Epithelial cell of proximal tubule (primary cell): ENCODE measurements around the gene CDC37. TPM values are rescaled to one million over a fixed set of nuclear protein-coding genes. Genes with fewer than 3 reads are reported as not detected.

Experiments
- DNase-seq: peaks from one replicate; pipeline ENCODE4 v3.0.0-alpha.2; 2011; ENCODE audit warnings: low read depth
- H3K4me3 ChIP-seq: 2 replicates; pipeline ENCODE4 v1.5.1; 2011; ENCODE audit warnings: low read depth, mild to moderate bottlenecking, low read length
- total RNA-seq: library from RNA; depleted of rRNA; stranded (reverse); fragments of >200 nt; gene quantifications from 2 replicates; pipeline ENCODE4 v1.2.3, GENCODE V29; 2015
- TF ChIP-seq, protein P1 (sequence below): conservative IDR thresholded peaks from 2 replicates; pipeline ENCODE4 v1.5.1; 2012; ENCODE audit warnings: low read depth, mild to moderate bottlenecking, low read length

Gene CDC37
- total RNA-seq = 155 and 262 TPM in 2 replicates

DNA sequence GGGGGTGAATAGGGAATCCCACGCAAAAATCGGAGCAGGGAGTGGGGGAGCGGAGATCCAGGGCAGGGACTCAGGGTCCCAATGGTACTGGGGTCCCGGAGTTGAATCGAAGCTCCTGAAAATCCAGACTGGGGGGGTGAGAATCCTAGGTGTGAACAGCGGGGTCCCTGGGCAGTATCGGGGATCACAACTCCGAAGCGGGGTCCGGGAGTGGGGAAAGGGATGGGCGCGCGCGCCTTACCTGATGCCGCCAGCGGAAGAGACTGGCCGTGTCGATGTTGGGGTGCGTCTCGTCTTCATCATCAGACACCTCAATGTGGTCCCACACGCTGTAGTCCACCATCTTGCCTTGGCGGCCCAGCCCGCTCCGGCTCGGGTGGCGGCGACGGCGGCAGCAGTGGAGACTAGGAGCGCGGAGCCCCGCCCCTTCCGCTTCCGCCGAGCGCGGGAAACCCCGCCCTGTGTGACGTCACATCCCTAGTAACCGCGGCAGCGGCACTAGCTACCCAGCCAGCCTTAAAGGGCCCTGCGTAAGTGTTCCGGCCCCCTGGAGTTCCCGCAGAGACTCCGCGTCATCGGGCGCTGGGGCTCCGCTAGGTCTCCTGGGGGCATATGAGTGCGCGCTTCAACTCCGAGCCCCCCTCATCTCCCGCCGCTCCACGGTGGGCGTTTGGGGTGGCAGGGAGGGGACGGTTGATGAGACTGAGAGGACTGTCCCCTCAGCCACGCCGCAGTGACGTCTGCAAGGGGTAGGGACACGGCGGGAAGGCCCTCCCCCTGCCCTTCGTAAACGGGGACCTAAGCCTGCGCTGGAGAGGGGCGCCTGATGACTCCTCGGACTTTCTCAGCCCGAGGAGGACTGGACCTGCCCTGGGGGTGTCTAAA lies at the start of gene CDC37:
CDC37 (minus strand) TSS at position 406 of the 885 bp plus-strand sequence; CDS start at position 343, 63 bp downstream.
- DNase-seq = peak; percentile 58
- TF ChIP-seq, protein P1, sequence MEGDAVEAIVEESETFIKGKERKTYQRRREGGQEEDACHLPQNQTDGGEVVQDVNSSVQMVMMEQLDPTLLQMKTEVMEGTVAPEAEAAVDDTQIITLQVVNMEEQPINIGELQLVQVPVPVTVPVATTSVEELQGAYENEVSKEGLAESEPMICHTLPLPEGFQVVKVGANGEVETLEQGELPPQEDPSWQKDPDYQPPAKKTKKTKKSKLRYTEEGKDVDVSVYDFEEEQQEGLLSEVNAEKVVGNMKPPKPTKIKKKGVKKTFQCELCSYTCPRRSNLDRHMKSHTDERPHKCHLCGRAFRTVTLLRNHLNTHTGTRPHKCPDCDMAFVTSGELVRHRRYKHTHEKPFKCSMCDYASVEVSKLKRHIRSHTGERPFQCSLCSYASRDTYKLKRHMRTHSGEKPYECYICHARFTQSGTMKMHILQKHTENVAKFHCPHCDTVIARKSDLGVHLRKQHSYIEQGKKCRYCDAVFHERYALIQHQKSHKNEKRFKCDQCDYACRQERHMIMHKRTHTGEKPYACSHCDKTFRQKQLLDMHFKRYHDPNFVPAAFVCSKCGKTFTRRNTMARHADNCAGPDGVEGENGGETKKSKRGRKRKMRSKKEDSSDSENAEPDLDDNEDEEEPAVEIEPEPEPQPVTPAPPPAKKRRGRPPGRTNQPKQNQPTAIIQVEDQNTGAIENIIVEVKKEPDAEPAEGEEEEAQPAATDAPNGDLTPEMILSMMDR = no peak
- H3K4me3 ChIP-seq = peak within 1 kb of the TSS; percentile 100

DNA sequence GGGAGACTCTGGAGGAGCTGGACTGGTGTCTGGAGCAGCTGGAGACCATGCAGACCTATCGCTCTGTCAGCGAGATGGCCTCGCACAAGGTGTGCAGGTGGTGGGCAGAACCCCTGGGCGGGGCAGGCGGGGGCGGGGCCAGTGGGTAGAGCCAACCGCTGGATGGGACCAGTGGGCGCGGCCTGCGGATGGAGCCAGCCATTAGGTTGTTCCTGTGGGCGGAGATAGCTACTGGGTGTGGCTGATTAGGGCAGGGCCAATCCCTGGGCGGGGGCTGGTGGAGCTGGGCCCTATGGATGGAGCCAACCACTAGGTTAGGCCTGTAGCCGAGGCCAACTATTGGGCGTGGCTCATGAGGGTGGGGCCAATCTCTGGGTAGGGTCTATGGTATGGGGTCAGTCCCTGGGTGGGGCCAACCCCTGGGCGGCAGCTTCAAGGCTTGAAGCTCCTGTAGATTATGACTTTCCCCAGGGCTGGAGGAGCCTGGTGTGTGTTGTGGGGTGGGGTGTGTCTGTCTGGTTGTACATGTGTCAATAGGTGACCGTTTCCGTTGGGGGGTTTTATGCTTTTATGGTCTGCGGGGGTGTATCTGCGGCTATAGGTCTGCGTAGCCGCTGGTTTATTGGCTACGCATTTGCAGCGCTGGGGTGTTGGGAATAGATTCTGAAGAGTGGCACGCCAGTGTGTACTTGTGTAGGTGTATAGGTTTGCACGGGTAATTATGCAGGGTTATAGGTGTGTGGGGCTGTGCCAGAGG lies 47.7 kb upstream of the CDC37 start:
- H3K4me3 ChIP-seq = no peak overlapping the region
- DNase-seq = no peak
- TF ChIP-seq, protein P1 = no peak

DNA sequence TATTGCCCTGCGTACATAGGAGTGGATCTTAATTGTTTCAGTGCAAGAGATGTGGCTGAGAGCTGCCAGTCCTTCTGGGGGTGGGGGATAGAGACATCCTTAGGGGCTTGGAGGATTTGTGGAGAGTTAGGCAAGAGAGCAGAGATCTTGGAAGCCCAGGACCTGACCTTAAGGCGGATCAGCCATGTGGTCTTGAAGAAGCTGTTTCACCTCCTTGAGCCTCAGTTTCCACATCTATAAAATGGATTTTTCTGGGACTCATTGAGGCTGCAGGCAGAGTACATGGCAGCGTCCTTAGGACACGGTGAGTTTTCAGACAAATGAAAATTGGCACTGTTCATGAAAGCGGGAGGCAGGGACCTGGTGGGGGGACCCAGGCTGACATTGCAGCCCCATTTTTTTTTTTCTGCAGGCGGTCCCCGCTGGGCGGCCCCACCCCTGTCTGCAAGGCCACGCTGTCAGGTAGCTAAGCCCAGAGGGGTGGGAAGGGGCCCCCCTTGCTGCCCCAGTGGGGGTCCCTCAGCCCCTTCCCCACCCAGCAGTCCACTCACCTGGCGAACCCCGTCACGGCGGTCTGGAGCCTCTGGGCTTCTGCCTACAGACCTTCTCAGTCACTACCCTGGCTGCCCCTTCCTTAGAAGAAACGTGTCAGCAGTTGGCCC lies 47.0 kb upstream of the CDC37 start:
- TF ChIP-seq, protein P1 = no peak
- no peak overlapping the region for H3K4me3 ChIP-seq
- no peak for DNase-seq

DNA sequence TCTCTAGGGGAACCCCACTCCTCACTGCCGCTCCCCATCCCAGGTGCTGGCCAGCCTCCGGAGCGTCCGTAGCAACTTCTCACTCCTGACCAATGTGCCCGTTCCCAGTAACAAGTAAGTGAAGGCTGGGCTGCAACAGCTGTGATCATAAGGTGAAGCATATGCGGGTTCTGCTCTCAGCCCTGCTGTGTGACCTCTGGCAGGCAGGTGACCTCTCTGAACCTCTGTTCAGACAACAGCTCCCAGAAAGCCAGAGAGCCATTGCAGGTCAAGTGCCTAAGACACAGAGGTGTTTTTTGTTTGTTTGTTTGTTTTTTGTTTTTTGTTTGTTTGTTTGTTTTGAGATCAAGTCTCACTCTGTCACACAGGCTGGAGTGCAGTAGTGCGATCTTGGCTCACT lies 45.7 kb upstream of the CDC37 start:
- no peak for DNase-seq
- TF ChIP-seq, protein P1 = no peak
- H3K4me3 ChIP-seq = no peak overlapping the region

DNA sequence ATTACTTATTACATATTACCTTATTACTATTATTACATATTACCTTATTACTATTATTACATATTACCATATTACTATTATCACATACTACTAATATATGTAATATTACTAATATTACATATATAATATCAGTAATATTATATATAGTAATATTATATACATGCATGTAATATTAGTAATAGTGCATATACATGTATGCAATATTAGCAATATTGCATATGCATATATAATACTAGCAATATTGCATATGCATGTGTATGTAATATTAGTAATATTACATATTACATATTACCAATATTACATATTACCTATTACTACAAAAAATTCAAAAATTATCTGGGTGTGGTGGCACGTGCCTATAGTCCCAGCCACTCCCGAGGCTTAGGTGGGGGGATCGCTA lies 39.4 kb upstream of the CDC37 start:
- TF ChIP-seq, protein P1 = no peak
- H3K4me3 ChIP-seq = no peak overlapping the region
- no peak for DNase-seq

DNA sequence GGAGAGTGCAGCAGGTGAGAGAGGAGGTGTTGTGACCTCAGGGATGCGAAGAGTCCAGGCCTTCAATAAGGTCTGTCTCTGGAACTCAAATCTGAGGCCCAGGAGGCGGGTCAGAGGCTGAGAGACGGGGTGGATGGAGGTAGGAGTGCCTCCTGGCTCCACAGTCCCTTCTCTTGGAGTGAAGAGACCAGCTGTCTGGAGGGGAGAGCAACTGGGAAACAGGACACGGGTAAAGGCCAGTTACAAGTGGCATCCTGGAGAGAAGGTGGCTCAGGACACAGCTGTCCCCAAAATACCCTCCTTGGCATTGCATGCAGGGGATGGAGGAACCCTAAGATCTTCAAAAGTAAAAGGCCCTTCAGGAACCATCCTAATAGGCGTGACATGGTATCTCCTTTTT lies 36.2 kb upstream of the CDC37 start:
- no peak for DNase-seq
- H3K4me3 ChIP-seq = no peak overlapping the region
- TF ChIP-seq, protein P1 = no peak
